SK-N-SH (cell line): ENCODE measurements around the gene SIGLEC1.

Source experiments
- CTCF ChIP-seq: fragments of 200-600 bp; sonication (generic); IDR thresholded peaks from 2 replicates; pipeline ENCODE4 v1.6.1; 2017; ENCODE audit warnings: antibody characterized with exemption, mild to moderate bottlenecking, moderate library complexity
- REST ChIP-seq: IDR thresholded peaks from 2 replicates; pipeline ENCODE4 v1.6.1; 2012; ENCODE audit warnings: mild to moderate bottlenecking, low read depth, low read length, moderate library complexity

GRCh38 chr20:3672547-3673171 lies 39.7 kb downstream of the SIGLEC1 start:
- TF ChIP-seq CTCF: no peak
- TF ChIP-seq REST: no peak
